ENCODE results near the gene CLDN4. TPM values are rescaled to one million over a fixed set of nuclear protein-coding genes. Genes with fewer than 3 reads are reported as not detected.

Gene CLDN4
- total RNA-seq, 1 donor from 2014 or later, result 0.07 TPM

DNA sequence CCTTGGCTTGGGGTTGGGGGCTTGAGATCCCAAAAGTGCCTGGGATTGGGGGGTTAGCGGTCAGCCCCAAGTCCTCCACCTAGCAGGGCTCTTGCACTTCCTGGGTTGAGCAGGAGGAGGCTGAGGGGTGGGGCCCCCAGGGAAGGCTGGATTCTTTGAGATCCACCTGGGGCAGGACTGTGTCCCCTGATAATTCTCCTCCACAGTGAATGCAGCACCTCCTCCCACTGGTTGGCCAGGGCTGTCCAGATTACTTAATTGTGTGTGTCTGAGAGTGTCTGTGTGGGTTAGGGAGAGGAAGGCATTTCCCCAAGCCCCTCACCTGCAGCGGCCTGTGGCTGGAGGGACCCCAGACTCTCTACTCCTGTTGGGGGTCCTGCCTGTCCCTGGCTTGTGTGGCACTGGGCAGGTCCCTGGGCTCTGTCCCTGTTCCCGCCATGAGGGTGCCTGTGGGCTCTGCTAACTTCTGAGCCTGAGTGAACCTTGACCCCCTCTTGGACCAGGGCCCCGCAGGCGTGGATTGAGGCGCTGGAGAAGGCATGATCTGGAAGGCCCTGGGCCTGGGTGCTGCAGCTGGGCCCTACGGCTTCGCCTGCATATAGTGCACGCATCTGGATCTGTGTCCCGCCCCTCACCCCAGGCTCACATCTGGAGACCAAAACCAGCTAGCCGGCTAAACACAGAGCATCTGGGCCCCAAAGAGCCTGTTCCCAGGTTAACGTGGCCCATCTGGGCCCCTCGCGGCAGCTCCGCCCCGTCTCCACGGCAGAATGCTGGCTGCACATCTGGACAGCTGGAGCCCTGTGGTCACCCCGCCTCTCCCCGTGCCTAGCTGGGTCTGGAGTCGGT is 40.6 kb downstream of the CLDN4 start:
- DNase-seq (ENCODE audit: low read depth, low spot score), result no peak

DNA sequence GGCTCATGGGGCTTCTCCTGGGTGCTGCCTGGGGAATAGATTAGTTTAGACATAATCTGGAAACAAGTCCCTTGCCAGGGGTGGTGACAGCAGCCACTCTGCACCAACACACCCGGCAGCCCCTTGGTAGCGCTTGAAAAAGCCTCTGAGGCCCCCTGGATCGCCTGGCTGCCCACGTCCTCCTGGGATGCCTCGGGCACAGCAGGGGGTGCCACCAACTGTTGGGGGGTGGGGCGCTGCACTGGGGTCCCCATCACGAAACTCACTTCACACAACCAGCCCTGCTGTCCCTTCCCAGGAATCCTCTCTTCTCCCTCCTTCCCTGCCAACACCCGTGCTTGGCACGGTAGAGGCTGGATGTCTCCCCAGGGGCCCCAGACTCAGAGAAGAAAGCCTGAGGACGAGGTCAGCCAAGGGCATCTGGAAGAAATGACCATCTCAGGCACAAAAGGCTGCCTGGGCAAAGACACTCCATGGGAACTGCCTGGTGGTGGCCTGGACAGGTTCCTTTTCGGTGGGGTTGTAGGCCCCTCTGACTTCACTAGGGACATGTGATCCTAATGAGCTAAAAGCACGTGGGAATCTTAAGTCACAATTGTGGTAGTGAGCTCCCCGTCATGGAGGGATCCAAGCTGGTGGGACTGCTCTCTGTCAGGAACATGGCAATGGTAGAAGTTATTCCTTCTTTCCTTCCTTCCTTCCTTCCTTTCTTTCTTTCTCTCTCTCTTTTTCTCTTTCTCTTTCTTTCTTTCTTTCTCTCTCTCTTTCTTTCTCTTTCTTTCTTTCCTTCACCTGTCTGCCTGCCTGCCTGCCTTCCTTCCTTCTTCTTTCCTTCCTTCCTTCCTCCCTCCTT is 41.5 kb downstream of the CLDN4 start:
- DNase-seq (ENCODE audit: low read depth, low spot score), result no peak

DNA sequence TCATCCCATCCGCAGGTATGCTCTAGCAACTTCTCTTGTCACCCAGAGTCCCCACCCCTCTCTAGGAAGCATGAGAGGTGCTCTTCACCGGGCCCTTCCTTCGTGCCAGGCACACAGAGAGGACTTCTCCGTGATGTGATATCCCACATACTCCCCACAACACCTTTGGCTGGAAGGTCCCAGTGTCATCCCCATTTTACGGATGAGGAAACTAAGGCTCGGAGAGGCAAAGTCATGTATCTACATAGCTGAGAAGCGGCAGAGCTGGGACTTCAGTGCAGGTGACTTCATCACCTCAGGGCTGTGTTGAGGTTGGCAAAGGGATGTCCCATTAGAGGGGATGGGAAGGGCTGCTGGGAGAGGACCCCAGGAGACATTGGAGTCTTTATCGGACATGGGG is 45.6 kb downstream of the CLDN4 start:
- DNase-seq (ENCODE audit: low read depth, low spot score), result no peak

DNA sequence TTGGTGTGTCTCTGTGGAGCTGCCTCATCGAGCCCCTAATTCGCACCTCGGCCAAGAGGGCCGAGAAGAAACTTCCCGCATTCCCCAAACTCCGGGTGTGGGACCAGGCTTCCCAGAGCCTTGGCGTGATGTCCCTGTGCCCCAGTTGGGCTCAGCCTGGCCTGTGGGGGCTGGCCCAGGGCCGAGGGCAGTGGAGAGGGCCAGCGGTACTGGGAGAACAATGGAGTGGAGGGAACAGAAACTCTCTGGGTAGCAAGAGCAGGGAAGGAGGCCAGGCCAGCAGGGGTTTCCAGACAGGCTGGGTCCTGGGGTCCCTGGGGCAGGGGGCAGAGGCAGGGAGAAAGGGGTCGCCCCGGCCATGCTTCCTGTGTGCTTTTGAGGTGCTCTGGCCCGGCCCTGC is 46.2 kb downstream of the CLDN4 start:
- no peak for DNase-seq (ENCODE audit: low read depth, low spot score)

DNA sequence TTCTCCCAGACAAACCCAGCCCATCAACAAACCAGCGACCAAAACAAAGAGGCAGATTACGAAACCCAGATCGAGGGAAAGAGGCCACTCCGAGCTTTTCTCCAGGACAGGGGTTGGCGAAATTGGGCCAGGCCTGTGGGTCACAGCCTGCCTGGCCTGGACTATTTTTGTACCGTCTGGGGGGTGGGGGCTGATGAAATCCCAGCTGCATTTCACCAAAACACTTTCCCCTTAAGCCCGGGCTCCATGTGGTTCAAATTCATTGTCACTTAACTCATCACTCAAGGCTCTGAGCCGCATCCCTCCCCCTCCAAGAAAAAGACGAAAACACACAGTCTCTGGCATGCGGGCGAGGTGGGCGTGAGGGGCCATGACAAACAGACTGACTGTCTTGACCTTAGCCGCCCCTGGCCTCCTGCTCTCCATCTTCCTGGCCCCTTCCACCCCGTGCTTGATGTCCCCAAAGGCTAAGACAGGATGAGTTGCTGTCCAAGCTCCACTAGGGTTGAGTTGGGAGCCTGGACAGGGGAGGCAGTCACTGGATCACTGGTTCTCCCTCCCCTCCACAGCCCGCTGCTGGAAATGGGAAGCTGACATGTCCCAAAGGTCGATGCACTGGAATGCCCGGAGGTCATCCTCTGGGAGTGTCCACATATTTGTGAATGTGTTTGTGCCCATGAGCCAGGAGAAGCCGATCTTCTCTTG is 49.3 kb downstream of the CLDN4 start:
- DNase-seq (ENCODE audit: low read depth, low spot score), result no peak

DNA sequence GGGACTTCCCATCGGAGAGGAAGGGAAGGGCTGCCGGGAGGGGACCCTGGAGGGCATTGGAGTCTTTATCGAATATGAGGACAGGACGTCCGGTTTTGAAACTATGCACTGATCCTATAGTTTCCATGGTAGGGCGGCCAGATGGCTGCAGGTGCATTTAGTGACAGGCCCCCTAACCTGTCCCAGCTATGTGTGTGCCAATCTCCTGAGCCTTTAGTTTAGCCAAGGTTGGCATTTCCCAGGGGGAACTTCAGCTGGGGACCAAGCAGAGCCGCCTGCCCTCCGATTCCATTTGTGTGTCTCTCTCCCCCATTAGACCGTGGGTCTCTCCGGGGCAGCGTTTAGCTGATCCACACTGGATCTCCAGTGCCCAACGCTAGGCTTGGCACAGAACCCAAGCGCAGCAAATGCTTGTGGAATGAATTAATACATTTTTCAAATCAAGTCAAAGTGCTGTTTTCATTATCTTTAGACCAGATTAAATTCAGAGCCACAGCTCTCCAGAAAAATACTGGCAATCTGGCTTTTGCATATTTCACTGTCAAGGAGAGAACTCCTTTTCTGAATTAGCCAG is 50.0 kb downstream of the CLDN4 start:
- DNase-seq (ENCODE audit: low read depth, low spot score), result no peak

DNA sequence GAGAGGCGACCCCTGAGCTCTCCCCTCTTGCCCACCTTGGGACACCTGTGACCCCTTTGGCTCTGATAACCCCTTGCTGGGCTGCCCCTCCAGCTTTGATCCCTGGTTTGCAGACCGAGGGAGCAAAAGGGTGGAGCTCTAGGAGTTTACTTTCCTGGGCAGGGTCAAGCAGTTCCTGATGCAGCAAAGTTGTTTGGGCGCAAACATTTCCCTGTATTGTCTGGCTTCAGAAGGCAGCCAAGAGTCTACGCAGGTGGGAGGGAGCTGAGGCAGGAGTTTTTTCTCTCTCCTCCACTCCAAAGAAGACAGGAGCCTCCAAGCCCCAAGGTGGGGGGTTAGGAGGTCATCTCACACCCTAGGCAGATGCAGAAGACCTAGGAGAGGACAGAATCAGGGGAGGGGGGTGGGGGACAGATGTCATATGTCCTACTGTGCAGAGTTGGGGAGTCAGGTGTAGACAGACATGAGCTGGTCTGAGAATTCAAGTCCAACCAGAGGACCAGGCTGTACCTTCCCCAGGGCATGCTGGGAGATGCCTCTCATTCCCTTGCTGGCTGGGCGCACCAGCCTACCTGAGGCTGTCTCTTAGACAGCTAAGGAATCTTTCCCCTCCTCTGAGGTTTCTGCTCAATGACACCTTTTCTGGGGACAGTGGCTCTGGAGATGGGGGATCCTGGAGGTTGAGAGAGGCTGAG is 50.7 kb downstream of the CLDN4 start:
- DNase-seq (ENCODE audit: low read depth, low spot score), result no peak

DNA sequence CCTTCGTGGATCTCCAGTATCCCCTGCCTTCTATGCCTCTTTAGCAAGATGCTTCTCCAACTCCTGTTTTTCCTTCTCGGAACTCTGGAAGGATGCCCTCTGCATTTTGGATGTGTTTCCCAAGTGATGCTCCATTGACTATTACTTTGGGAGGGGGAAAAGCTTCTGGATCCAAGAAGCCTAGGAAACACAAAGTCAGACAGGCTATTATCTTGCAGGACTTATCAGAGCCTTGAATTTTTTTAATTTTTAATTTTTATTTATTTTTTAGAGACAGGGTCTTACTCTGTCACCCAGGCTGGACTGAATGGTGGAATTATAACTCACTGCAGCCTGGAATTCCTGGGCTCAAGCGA is 51.2 kb downstream of the CLDN4 start:
- no peak for DNase-seq (ENCODE audit: low read depth, low spot score)

Other genes with a start within 250 kb of the CLDN4 start
- gene MLXIPL, start 206.5 kb upstream of the CLDN4 start, total RNA-seq, result not detected in 2 replicates
- 2.5 and 4.3 TPM in 2 replicates for gene VPS37D, start 163.2 kb upstream of the CLDN4 start, total RNA-seq
- 1.9 and 2.7 TPM in 2 replicates for gene DNAJC30, start 147.5 kb upstream of the CLDN4 start, total RNA-seq
- 52.1 and 70.5 TPM in 2 replicates for gene BUD23, start 147.4 kb upstream of the CLDN4 start, total RNA-seq
- 21.8 and 23.5 TPM in 2 replicates for gene STX1A, start 111.3 kb upstream of the CLDN4 start, total RNA-seq
- gene ABHD11, start 92.2 kb upstream of the CLDN4 start, total RNA-seq, result 10.4 and 11.9 TPM in 2 replicates
- gene CLDN3, start 60.7 kb upstream of the CLDN4 start, total RNA-seq, result 0.07 TPM in 1 of 2 replicates, not detected in the other
- gene METTL27, start 11.5 kb downstream of the CLDN4 start, total RNA-seq, result 0.99 and 1.0 TPM in 2 replicates
- not detected in 2 replicates for gene TMEM270, start 30.2 kb downstream of the CLDN4 start, total RNA-seq
- 0.20 and 0.21 TPM in 2 replicates for gene ELN, start 197.2 kb downstream of the CLDN4 start, total RNA-seq